ENCODE results near the gene CD36.

DNA sequence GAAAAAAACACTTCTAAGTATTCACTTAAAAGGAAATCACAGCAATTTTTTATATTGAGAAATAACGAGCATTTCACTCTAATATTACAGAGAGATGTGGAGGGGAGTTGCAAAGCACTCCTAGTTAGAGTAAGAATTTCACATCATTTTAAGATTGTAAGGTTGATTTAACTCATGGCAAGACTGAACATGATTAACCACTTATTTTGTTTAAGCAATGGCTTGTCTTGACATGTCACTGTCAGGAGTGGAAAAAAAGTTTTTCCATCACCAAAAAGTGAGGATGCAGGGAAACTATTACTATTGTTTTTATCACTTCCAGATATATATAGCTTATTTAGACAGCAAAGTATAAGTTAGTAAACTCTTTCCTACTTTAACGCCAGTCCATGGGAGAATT is 27.1 kb downstream of the CD36 start:
- TF ChIP-seq CTCF (IDR thresholded peaks at IDR 0.05) (no peak), POLR2A (IDR thresholded peaks at IDR 0.05) (no peak), EP300 (IDR thresholded peaks at IDR 0.05) (no peak)
